Thoracic aorta (tissue), 2 donors: ENCODE data around the gene FOXQ1. TPM values are rescaled to one million over a fixed set of nuclear protein-coding genes. Genes with fewer than 3 reads are reported as not detected.
"Not testable (repeated sequence)": the region's sequence is repeated elsewhere in the genome, so short reads cannot be mapped to it uniquely, and the experiment has no call there.

Experiments
- ATAC-seq: fragments of 150-250 bp; one replicate; pipeline ENCODE4 v1.8.0; 2017; ENCODE audit warnings: low read depth; ENCODE audit not compliant: insufficient number of reproducible peaks, low FRiP score
- DNase-seq: peaks from one replicate; pipeline ENCODE4 v3.0.0-alpha.2; 2020; ENCODE audit warnings: low spot score
- H3K27ac ChIP-seq, 2 donors: fragments of 200-600 bp; sonication (generic); 1 replicate in 1 of 2; 2 replicates in 1 of 2; pipeline ENCODE4 v1.5.1; 2016; ENCODE audit warnings: mild to moderate bottlenecking in 2 of 2, moderate library complexity in 2 of 2
- H3K27me3 ChIP-seq: fragments of 200-600 bp; sonication (generic); replicated peaks from 2 replicates; pipeline ENCODE4 v1.6.0; 2016; ENCODE audit warnings: mild to moderate bottlenecking; ENCODE audit not compliant: insufficient read depth
- H3K36me3 ChIP-seq: fragments of 200-600 bp; sonication (generic); one replicate; pipeline ENCODE4 v1.5.1; 2016
- H3K4me1 ChIP-seq, 2 donors: fragments of 200-600 bp; sonication (generic); 1 replicate in 1 of 2; 2 replicates in 1 of 2; pipeline versions ENCODE4 v1.5.1 to v1.6.0; 2016; ENCODE audit warnings: low read depth in 2 of 2, mild to moderate bottlenecking in 1 of 2; ENCODE audit not compliant: control insufficient read depth in 1 of 2
- H3K4me3 ChIP-seq: fragments of 200-600 bp; sonication (generic); 2 replicates; pipeline ENCODE4 v1.5.1; 2016; ENCODE audit warnings: mild to moderate bottlenecking
- H3K9me3 ChIP-seq: fragments of 200-600 bp; sonication (generic); 2 replicates; pipeline ENCODE4 v1.5.1; 2016
- total RNA-seq, 2 donors: library from RNA; depleted of rRNA; stranded (reverse); fragments of >200 nt; gene quantifications; one replicate each; pipeline versions ENCODE4 v1.1.0 to v1.2.3, GENCODE V29; 2016
- TF ChIP-seq, protein P1 (sequence below): fragments of 200-600 bp; sonication (generic); IDR thresholded peaks from one replicate; pipeline ENCODE4 v1.5.1; 2019; ENCODE audit warnings: antibody characterized with exemption

FOXQ1 gene
- total RNA-seq, 2 donors from 2014 or later: 5.1 TPM; not detected in 1

DNA sequence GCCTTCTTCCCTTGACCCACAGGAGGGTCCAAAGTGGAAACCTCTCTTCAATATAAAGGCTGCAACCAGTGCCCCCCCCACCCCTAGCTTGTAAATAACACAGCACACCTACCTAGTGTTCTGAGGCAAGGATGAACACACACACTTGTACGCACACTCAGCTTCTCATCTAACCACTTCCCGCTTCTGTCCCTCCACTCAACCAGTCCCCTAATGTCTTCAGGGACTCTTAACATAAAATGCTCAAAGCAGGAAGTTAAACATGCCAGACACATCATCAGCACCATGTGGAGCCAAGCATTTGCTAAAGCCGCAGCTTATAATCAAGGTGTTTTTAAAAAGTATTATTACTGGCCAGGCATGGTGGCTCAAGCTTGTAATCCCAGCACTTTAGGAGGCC is 35.3 kb downstream of the FOXQ1 start:
- H3K27ac ChIP-seq: no peak overlapping the region
- no peak for ATAC-seq
- TF ChIP-seq, protein P1, sequence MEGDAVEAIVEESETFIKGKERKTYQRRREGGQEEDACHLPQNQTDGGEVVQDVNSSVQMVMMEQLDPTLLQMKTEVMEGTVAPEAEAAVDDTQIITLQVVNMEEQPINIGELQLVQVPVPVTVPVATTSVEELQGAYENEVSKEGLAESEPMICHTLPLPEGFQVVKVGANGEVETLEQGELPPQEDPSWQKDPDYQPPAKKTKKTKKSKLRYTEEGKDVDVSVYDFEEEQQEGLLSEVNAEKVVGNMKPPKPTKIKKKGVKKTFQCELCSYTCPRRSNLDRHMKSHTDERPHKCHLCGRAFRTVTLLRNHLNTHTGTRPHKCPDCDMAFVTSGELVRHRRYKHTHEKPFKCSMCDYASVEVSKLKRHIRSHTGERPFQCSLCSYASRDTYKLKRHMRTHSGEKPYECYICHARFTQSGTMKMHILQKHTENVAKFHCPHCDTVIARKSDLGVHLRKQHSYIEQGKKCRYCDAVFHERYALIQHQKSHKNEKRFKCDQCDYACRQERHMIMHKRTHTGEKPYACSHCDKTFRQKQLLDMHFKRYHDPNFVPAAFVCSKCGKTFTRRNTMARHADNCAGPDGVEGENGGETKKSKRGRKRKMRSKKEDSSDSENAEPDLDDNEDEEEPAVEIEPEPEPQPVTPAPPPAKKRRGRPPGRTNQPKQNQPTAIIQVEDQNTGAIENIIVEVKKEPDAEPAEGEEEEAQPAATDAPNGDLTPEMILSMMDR: no peak

DNA sequence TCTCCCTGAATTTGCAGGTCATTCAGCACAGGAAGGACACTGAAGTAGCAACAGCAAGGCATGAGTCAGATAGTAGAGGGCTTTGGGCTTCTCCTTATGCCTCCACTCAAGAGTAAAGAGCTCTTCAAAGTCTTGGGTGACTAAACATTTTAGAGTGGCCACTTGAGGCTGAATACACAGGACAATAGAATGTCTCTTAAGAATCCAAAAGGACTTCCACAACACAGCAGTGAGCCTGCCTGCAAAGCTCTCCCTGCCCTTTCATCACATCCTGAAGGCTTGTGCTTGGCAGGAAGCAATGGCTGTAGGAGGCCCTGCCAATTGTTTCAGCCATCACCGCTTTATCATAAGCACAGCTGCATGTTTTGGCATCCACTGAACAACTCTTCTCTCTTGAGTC is 36.8 kb downstream of the FOXQ1 start:
- H3K27me3 ChIP-seq: no peaks in the 10 kb centered on the region
- ATAC-seq (no peak), DNase-seq (no peak)
- no peaks in the 10 kb centered on the region for H3K36me3 ChIP-seq
- H3K4me3 ChIP-seq: no peak overlapping the region
- H3K27ac ChIP-seq: no peak overlapping the region
- H3K4me1 ChIP-seq: no peaks in the 10 kb centered on the region
- peaks cover 5% of the 10 kb centered on the region for H3K9me3 ChIP-seq
- TF ChIP-seq, protein P1: no peak

More for the DNA sequence above, 35.3 kb downstream of the FOXQ1 start:
- Histone ChIP-seq H3K4me1 (no peaks in the 10 kb centered on the region), H3K36me3 (no peaks in the 10 kb centered on the region), H3K4me3 (no peak overlapping the region), H3K9me3 (peaks cover 5% of the 10 kb centered on the region), H3K27me3 (no peaks in the 10 kb centered on the region)
- DNase-seq: no peak

DNA sequence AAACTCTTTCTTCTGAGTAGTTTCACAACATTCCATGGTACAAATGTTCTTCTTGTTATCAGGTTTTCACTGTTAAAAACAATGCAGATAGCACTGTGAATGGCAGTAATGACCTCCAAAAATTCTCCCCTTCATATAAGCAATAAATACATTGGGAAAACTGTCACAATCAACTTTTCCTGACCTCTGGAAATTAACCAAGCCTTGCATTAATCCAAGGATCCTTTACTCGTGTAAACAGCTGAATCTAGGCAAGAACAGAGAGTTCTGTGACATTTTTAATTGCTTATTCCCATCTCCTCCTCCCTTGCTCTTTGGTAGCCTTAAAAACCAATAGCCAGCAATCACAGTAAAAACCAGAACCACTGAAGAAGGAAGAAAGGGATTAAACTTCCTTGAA is 37.8 kb downstream of the FOXQ1 start:
- no peak overlapping the region for H3K4me3 ChIP-seq
- H3K36me3 ChIP-seq: no peaks in the 10 kb centered on the region
- no peaks in the 10 kb centered on the region for H3K27me3 ChIP-seq
- no peaks in the 10 kb centered on the region for H3K4me1 ChIP-seq
- ATAC-seq: no peak
- H3K9me3 ChIP-seq: peaks cover under 1% of the 10 kb centered on the region
- TF ChIP-seq, protein P1: no peak
- no peak overlapping the region for H3K27ac ChIP-seq
- DNase-seq: no peak

DNA sequence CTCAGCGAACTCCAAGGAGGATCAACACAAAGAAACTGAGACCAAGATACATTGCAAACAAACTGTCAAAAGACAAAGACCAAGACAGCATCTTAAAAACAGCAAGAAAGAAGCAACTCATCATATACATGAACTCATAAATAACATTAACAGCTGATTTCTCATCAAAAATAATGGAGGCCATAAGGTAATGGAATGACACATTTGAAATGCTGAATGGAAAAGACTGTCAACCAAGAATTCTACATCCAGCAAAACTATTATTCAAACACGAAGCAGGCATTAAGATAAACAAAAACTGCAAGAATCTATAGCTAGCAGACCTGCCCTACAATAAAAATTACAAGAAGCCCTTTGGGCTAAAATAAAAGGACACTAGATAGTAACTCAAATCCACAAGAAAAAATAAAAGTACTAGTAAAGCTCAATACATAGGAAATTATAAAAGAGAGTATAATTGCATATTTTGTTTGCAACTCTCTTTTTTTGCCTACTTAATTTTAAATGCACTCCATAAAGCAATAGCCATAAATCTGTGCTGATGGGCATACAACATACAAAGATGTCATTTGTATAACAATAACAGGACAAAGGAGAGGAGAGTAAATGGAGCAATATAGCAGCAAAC is 39.6 kb downstream of the FOXQ1 start:
- H3K36me3 ChIP-seq: no peaks in the 10 kb centered on the region
- ATAC-seq: no peak
- no peak for DNase-seq
- H3K27me3 ChIP-seq: no peaks in the 10 kb centered on the region
- no peak overlapping the region for H3K27ac ChIP-seq
- no peak overlapping the region for H3K4me3 ChIP-seq
- H3K9me3 ChIP-seq: no peaks in the 10 kb centered on the region
- no peaks in the 10 kb centered on the region for H3K4me1 ChIP-seq
- TF ChIP-seq, protein P1: no peak

DNA sequence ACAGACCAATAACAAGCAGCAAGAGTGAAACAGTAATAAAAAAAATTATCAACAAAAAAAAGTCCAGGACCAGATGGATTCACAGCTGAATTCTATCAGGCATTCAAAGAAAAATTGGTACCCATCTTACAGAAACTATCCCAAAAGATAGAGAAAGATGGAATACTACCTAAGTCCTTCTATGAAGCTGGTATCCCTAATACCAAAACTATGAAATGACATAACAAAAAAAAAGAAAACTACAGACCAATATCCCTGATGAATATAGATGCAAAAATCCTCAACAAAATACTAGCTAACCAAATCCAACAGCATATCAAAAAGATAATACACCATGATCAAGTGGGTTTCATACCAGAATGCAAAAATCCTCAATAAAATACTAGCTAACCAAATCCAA is 43.2 kb downstream of the FOXQ1 start:
- H3K36me3 ChIP-seq, H3K9me3 ChIP-seq, H3K27me3 ChIP-seq, H3K4me3 ChIP-seq, H3K27ac ChIP-seq, ATAC-seq, H3K4me1 ChIP-seq, DNase-seq: not testable (repeated sequence)

DNA sequence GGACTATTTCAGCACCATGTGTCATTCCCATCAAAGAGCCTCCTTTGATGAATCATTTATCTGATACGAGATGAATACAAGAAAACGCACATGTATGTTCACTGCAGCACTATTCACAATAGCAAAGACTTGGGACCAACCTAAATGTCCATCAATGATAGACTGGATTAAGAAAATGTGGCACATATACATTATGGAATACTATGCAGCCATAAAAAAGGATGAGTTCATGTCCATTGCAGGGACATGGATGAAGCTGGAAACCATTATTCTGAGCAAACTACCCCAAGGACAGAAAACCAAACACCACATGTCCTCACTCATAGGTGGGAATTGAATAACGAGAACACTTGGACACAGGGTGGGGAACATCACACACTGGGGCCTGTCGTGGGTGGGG is 49.8 kb downstream of the FOXQ1 start:
- ATAC-seq: not testable (repeated sequence)

More for the DNA sequence above, 49.8 kb downstream of the FOXQ1 start:
- H3K27ac ChIP-seq, H3K4me1 ChIP-seq, DNase-seq, H3K4me3 ChIP-seq, H3K27me3 ChIP-seq, H3K36me3 ChIP-seq, H3K9me3 ChIP-seq: not testable (repeated sequence)
